OCI-LY7 (cell line): ENCODE data around the gene TMEM178B.

Experiments
- CTCF ChIP-seq: fragments of 200-600 bp; sonication (generic); conservative IDR thresholded peaks from 2 replicates; pipeline ENCODE4 v1.5.1; 2014; ENCODE audit warnings: mild to moderate bottlenecking, antibody characterized with exemption, low read length, moderate library complexity, mixed read lengths
- EZH2phosphoT487 ChIP-seq: fragments of 200-600 bp; sonication (generic); IDR thresholded peaks from 2 replicates; pipeline ENCODE4 v1.6.1; 2018; ENCODE audit warnings: low read depth, borderline replicate concordance, mild to moderate bottlenecking, mixed run types, antibody characterized with exemption, low read length, moderate library complexity, mixed read lengths

GRCh38 chr7:141328290-141328689 is 254.4 kb downstream of the TMEM178B start:
- TF ChIP-seq CTCF (no peak), EZH2phosphoT487 (no peak)
